PC-3 (cell line): ENCODE data around the gene HEPH. TPM values are rescaled to one million over a fixed set of nuclear protein-coding genes. Genes with fewer than 3 reads are reported as not detected.
"Not testable (repeated sequence)": the region's sequence is repeated elsewhere in the genome, so short reads cannot be mapped to it uniquely, and the experiment has no call there.

Experiments
- ATAC-seq: fragments of 200-7000 bp; cut with Tn5 transposase; 2 replicates; pipeline ENCODE4 v1.9.1; 2020; ENCODE audit warnings: mild to moderate bottlenecking, moderate library complexity
- Bru-seq: library from RNA; stranded (reverse); fragments of 400-500 nt; gene quantifications from one replicate; lab custom pipeline; 2021; lab: Mats Ljungman, UMichigan
- BruChase-seq, 2 experiments: library from RNA; stranded (reverse); fragments of 400-500 nt; gene quantifications; one replicate each; lab custom pipeline; 2021; lab: Mats Ljungman, UMichigan
- BruUV-seq: library from RNA; stranded (reverse); fragments of 400-500 nt; replicated peaks from 2 replicates; lab custom pipeline; 2021; lab: Mats Ljungman, UMichigan
- CTCF ChIA-PET: fragments of 300-600 bp; sonication (Branson Sonifier 250); formaldehyde crosslinking; loops from one replicate; lab custom pipeline; 2022; ENCODE audit warnings: antibody characterized with exemption; lab: Charles Lee
- POLR2A ChIA-PET: fragments of 300-600 bp; sonication (Branson Sonifier 250); formaldehyde crosslinking; loops from one replicate; lab custom pipeline; 2022; ENCODE audit warnings: antibody characterized with exemption; ENCODE audit not compliant: unreplicated experiment; lab: Charles Lee
- DNase-seq: peaks from one replicate; pipeline ENCODE4 v3.0.0-alpha.2; 2015
- H2AFZ ChIP-seq: fragments of 300-600 bp; sonication (generic); 2 replicates; pipeline ENCODE4 v1.6.0; 2016; ENCODE audit warnings: antibody characterized with exemption, low read length
- H3F3A ChIP-seq: fragments of 300-600 bp; sonication (generic); one replicate; pipeline ENCODE4 v1.6.0; 2017; ENCODE audit warnings: antibody characterized with exemption, low read length, control low read depth, mild to moderate bottlenecking; ENCODE audit not compliant: unreplicated experiment
- H3K27ac ChIP-seq: fragments of 300-600 bp; sonication (generic); 2 replicates; pipeline ENCODE4 v1.5.1; 2016; ENCODE audit warnings: mild to moderate bottlenecking, low read length
- H3K27me3 ChIP-seq: fragments of 300-600 bp; sonication (generic); 2 replicates; pipeline ENCODE4 v1.6.1; 2016; ENCODE audit warnings: low read length, mixed read lengths
- H3K36me3 ChIP-seq: fragments of 300-600 bp; sonication (generic); 2 replicates; pipeline ENCODE4 v1.6.1; 2016; ENCODE audit warnings: low read depth, mixed run types, low read length, mixed read lengths
- H3K4me1 ChIP-seq: fragments of 300-600 bp; sonication (generic); 2 replicates; pipeline ENCODE4 v1.5.1; 2016; ENCODE audit warnings: low read length; ENCODE audit not compliant: insufficient read depth
- H3K4me2 ChIP-seq: fragments of 300-600 bp; sonication (generic); 2 replicates; pipeline ENCODE4 v1.6.0; 2016; ENCODE audit warnings: low read length
- H3K4me3 ChIP-seq: fragments of 300-600 bp; sonication (generic); 2 replicates; pipeline ENCODE4 v1.5.1; 2016; ENCODE audit warnings: mild to moderate bottlenecking, low read length, mixed read lengths
- H3K79me2 ChIP-seq: fragments of 300-600 bp; sonication (generic); 2 replicates; pipeline ENCODE4 v1.6.1; 2017; ENCODE audit warnings: low read length, mixed read lengths
- H3K9ac ChIP-seq: fragments of 300-600 bp; sonication (generic); 2 replicates; pipeline ENCODE4 v1.6.0; 2016; ENCODE audit warnings: mild to moderate bottlenecking, low read length
- H3K9me2 ChIP-seq: fragments of 300-600 bp; sonication (generic); replicated peaks from 2 replicates; pipeline ENCODE4 v1.6.1; 2016; ENCODE audit warnings: mixed run types, low read length, mixed read lengths
- H3K9me3 ChIP-seq: fragments of 300-600 bp; sonication (generic); 2 replicates; pipeline ENCODE4 v1.6.1; 2016; ENCODE audit warnings: low read length, mixed read lengths
- H4K20me1 ChIP-seq: fragments of 300-600 bp; sonication (generic); 2 replicates; pipeline ENCODE4 v1.6.1; 2016; ENCODE audit warnings: low read length, mixed read lengths
- CTCF ChIP-seq: fragments of 300-600 bp; sonication (generic); conservative IDR thresholded peaks from 2 replicates; pipeline ENCODE4 v1.5.1; 2017; ENCODE audit warnings: antibody characterized with exemption, low read depth, mild to moderate bottlenecking, low read length
- EZH2 ChIP-seq: fragments of 300-600 bp; sonication (generic); IDR thresholded peaks from one replicate; pipeline ENCODE4 v1.6.1; 2017; ENCODE audit warnings: antibody characterized with exemption, mild to moderate bottlenecking, low read length; ENCODE audit not compliant: unreplicated experiment
- EZH2phosphoT487 ChIP-seq: fragments of 300-600 bp; sonication (generic); IDR thresholded peaks from 2 replicates; pipeline ENCODE4 v1.6.1; 2018; ENCODE audit warnings: mild to moderate bottlenecking, antibody characterized with exemption, low read length, borderline replicate concordance
- intact Hi-C: fragments of 100-400 bp; cut with micrococcal nuclease; formaldehyde crosslinking; loops from 2 replicates; pipeline ENCODE4 v1.9.0; 2023
- long read RNA-seq: library from polyadenylated mRNA; unstranded; transcript quantifications from one replicate; pipeline ENCODE4 v2.0.0, GENCODE V29; 2021; ENCODE audit not compliant: unreplicated experiment
- total RNA-seq: library from RNA; depleted of rRNA; stranded (reverse); fragments of >200 nt; gene quantifications from 2 replicates; pipeline ENCODE4 v1.2.3, GENCODE V29; 2014; rRNA removed

The HEPH gene
- total RNA-seq: not detected in 2 replicates
- Bru-seq, nascent RNA: percentile 10 among the genes with signal in this experiment
- percentile 6 among the genes with signal in this experiment for BruChase-seq, experiment 1, labeled RNA remaining after a 6-hour chase
- percentile 11 among the genes with signal in this experiment for BruChase-seq, experiment 2, labeled RNA remaining after a 2-hour chase
- long read RNA-seq: 0 reads

- Histone ChIP-seq H3K79me2 (no peaks in the 10 kb centered on the region), H3K27me3 (no peaks in the 10 kb centered on the region), H3K9ac (no peak within 1 kb of the TSS), H3K36me3 (no peaks in the 10 kb centered on the region), H4K20me1 (no peaks in the 10 kb centered on the region), H3F3A (no peaks in the 10 kb centered on the region), H3K27ac (no peak within 1 kb of the TSS), H3K4me2 (no peak within 1 kb of the TSS), H3K4me1 (no peaks in the 10 kb centered on the region), H2AFZ (no peak within 1 kb of the TSS), H3K9me2 (no peaks in the 10 kb centered on the region), H3K9me3 (no peaks in the 10 kb centered on the region), H3K4me3 (no peak within 1 kb of the TSS)
- no peak for DNase-seq
- CTCF ChIA-PET: no interaction called here
- intact Hi-C loops: no loop called here
- BruUV-seq: no TSS peak
- POLR2A ChIA-PET: no interaction called here
- no peak for TF ChIP-seq EZH2phosphoT487
- no peak for TF ChIP-seq EZH2
- no peak for TF ChIP-seq CTCF
- ATAC-seq: no peak
Measured at GRCh38 chrX:66163849-66164411, at the start of gene HEPH. Gene HEPH (plus strand): TSS chrX:66164247. CDS start chrX:66170571, 6,324 bp downstream.

GRCh38 chrX:66118722-66119121 is 45.3 kb upstream of the HEPH start:
- H3K27ac ChIP-seq, H3K27me3 ChIP-seq, H3K9me2 ChIP-seq, POLR2A ChIA-PET, DNase-seq, intact Hi-C loops, H3K36me3 ChIP-seq, ATAC-seq, H3K4me1 ChIP-seq, H3K4me3 ChIP-seq, H3K79me2 ChIP-seq, BruUV-seq, CTCF ChIA-PET, H3K9ac ChIP-seq, H2AFZ ChIP-seq, H3K9me3 ChIP-seq, H3K4me2 ChIP-seq, H4K20me1 ChIP-seq, H3F3A ChIP-seq: not testable (repeated sequence)

- H3K4me1 ChIP-seq, H3K4me2 ChIP-seq, H3K9me3 ChIP-seq, ATAC-seq, DNase-seq, H3K27ac ChIP-seq, H3K9me2 ChIP-seq, POLR2A ChIA-PET, BruUV-seq, H3K4me3 ChIP-seq, H3K27me3 ChIP-seq, H3K79me2 ChIP-seq, H3F3A ChIP-seq, H4K20me1 ChIP-seq, H3K36me3 ChIP-seq, H3K9ac ChIP-seq, intact Hi-C loops, H2AFZ ChIP-seq, CTCF ChIA-PET: not testable (repeated sequence)
Measured at GRCh38 chrX:66121354-66121753, 42.7 kb upstream of the HEPH start.

- Histone ChIP-seq H3F3A (no peaks in the 10 kb centered on the region), H3K36me3 (no peaks in the 10 kb centered on the region), H3K4me1 (no peaks in the 10 kb centered on the region), H2AFZ (no peak overlapping the region), H3K9ac (no peak overlapping the region), H3K27ac (no peak overlapping the region), H4K20me1 (no peaks in the 10 kb centered on the region), H3K27me3 (no peaks in the 10 kb centered on the region), H3K4me2 (no peak overlapping the region), H3K9me3 (no peaks in the 10 kb centered on the region), H3K79me2 (no peaks in the 10 kb centered on the region), H3K9me2 (no peaks in the 10 kb centered on the region), H3K4me3 (no peak overlapping the region)
- no peak for DNase-seq
- no TSS peak for BruUV-seq
- ATAC-seq: no peak
- TF ChIP-seq EZH2phosphoT487: no peak
- ChIA-PET CTCF (no interaction called here), POLR2A (no interaction called here)
- intact Hi-C loops: no loop called here
Measured at GRCh38 chrX:66126662-66127061, 37.4 kb upstream of the HEPH start.
